CD14-positive monocyte (primary cell): ENCODE data around the gene ACOT7. TPM values are rescaled to one million over a fixed set of nuclear protein-coding genes. Genes with fewer than 3 reads are reported as not detected.

Source experiments
- DNase-seq, 3 donors: peaks; one replicate each; pipeline ENCODE4 v3.0.0-alpha.2; 2011 to 2022
- H2AFZ ChIP-seq: 2 replicates; pipeline ENCODE4 v1.6.0; 2012; ENCODE audit warnings: mild to moderate bottlenecking, low read depth, low read length, inconsistent platforms; ENCODE audit not compliant: insufficient read depth, poor library complexity, severe bottlenecking
- H3K27ac ChIP-seq, 2 donors: 1 replicate in 1 of 2; 2 replicates in 1 of 2; pipeline ENCODE4 v1.5.1; 2012 to 2013; ENCODE audit warnings: low read length in 2 of 2, control low read depth in 1 of 2, inconsistent platforms in 1 of 2, low read depth in 1 of 2, mild to moderate bottlenecking in 1 of 2
- H3K27me3 ChIP-seq, 2 donors: one replicate each; pipeline versions ENCODE4 v1.6.0 to v1.6.1; 2011 to 2013; ENCODE audit warnings: low read length in 2 of 2; ENCODE audit not compliant: control insufficient read depth in 2 of 2, insufficient read depth in 2 of 2
- H3K36me3 ChIP-seq, 2 donors: replicated peaks in 1 of 2; 1 replicate in 1 of 2; 2 replicates in 1 of 2; pipeline versions ENCODE4 v1.5.1 to v1.6.1; 2012 to 2013; ENCODE audit warnings: low read length in 2 of 2, control low read depth in 1 of 2, inconsistent platforms in 1 of 2, mild to moderate bottlenecking in 1 of 2; ENCODE audit not compliant: insufficient read depth in 2 of 2, control insufficient read depth in 1 of 2
- H3K4me1 ChIP-seq, 2 donors: 1 replicate in 1 of 2; 2 replicates in 1 of 2; pipeline versions ENCODE4 v1.5.1 to v1.6.1; 2012 to 2013; ENCODE audit warnings: low read length in 2 of 2, control low read depth in 1 of 2, inconsistent platforms in 1 of 2, mild to moderate bottlenecking in 1 of 2, moderate library complexity in 1 of 2; ENCODE audit not compliant: insufficient read depth in 2 of 2, control insufficient read depth in 1 of 2
- H3K4me2 ChIP-seq: replicated peaks from 2 replicates; pipeline ENCODE3; 2012; ENCODE audit warnings: low read length, moderate library complexity, mild to moderate bottlenecking; ENCODE audit not compliant: poor library complexity, severe bottlenecking; ENCODE audit errors: extremely low read depth
- H3K4me3 ChIP-seq, 3 experiments: fragments of 200-600 bp in 1 of 3; sonication (generic) in 1 of 3; replicated peaks in 1 of 3; 1 replicate in 2 of 3; 2 replicates in 1 of 3; pipeline ENCODE4 v1.5.1; 2011 to 2013; ENCODE audit warnings: low read length in 3 of 3, mild to moderate bottlenecking in 3 of 3, control low read depth in 2 of 3, low read depth in 2 of 3, inconsistent platforms in 1 of 3, moderate library complexity in 1 of 3
- H3K79me2 ChIP-seq: 2 replicates; pipeline ENCODE4 v1.6.0; 2012; ENCODE audit warnings: mild to moderate bottlenecking, control low read depth, inconsistent platforms, low read length, moderate library complexity; ENCODE audit not compliant: insufficient read depth
- H3K9ac ChIP-seq: 2 replicates; pipeline ENCODE4 v1.6.0; 2017; ENCODE audit warnings: low read length, mild to moderate bottlenecking; ENCODE audit not compliant: insufficient read depth, poor library complexity, severe bottlenecking
- H3K9me3 ChIP-seq, 2 donors: replicated peaks in 1 of 2; 1 replicate in 1 of 2; 2 replicates in 1 of 2; pipeline versions ENCODE4 v1.5.1 to v1.6.1; 2012 to 2013; ENCODE audit warnings: low read length in 2 of 2, control low read depth in 1 of 2; ENCODE audit not compliant: control insufficient read depth in 1 of 2, insufficient read depth in 1 of 2
- H4K20me1 ChIP-seq: 2 replicates; pipeline ENCODE4 v1.6.0; 2012; ENCODE audit warnings: mild to moderate bottlenecking, low read length, control low read depth, moderate library complexity; ENCODE audit not compliant: insufficient read depth
- H3K27ac Mint-ChIP-seq, 7 donors: one replicate each; pipeline ENCODE4 v1.8.0; 2020; ENCODE audit warnings: mild to moderate bottlenecking in 7 of 7, mixed read lengths in 7 of 7, moderate library complexity in 6 of 7, inconsistent platforms in 2 of 7
- H3K27me3 Mint-ChIP-seq, 3 donors: one replicate each; pipeline ENCODE4 v1.8.0; 2021 to 2022; ENCODE audit warnings: low read depth in 3 of 3, mild to moderate bottlenecking in 3 of 3, mixed read lengths in 3 of 3, moderate library complexity in 3 of 3, inconsistent platforms in 1 of 3
- H3K36me3 Mint-ChIP-seq, 2 donors: one replicate each; pipeline ENCODE4 v1.8.0; 2020; ENCODE audit warnings: mixed read lengths in 2 of 2, inconsistent platforms in 1 of 2, mild to moderate bottlenecking in 1 of 2
- H3K4me1 Mint-ChIP-seq: one replicate; pipeline ENCODE4 v1.8.0; 2020; ENCODE audit warnings: mild to moderate bottlenecking, mixed read lengths
- H3K4me3 Mint-ChIP-seq, 2 donors: one replicate each; pipeline ENCODE4 v1.8.0; 2020; ENCODE audit warnings: mild to moderate bottlenecking in 2 of 2, mixed read lengths in 2 of 2, moderate library complexity in 1 of 2
- H3K9me3 Mint-ChIP-seq, 7 donors: one replicate each; pipeline ENCODE4 v1.8.0; 2020 to 2022; ENCODE audit warnings: mixed read lengths in 7 of 7, mild to moderate bottlenecking in 6 of 7, moderate library complexity in 6 of 7, inconsistent platforms in 2 of 7
- CTCF ChIP-seq: fragments of 200-600 bp; IDR thresholded peaks from one replicate; pipeline ENCODE4 v1.8.0; 2022; ENCODE audit warnings: antibody characterized with exemption, mild to moderate bottlenecking
- WGBS: methylation state at CpG from one replicate; pipeline ENCODE4 v1.1.5; 2013; ENCODE audit warnings: missing lambda C conversion rate; ENCODE audit not compliant: insufficient coverage; 5-methylcytosine and 5-hydroxymethylcytosine counted together
- intact Hi-C, 2 donors: fragments of 100-400 bp; cut with micrococcal nuclease; formaldehyde crosslinking; loops; one replicate each; pipeline versions ENCODE4 v1.15.0 to v1.15.1; 2023
- polyA plus RNA-seq, 3 donors: library from polyadenylated mRNA; depleted of rRNA in 1 of 3; unstranded in 2 of 3; stranded (reverse) in 1 of 3; fragments of 300-500 nt in 2 of 3; fragments of >200 nt in 1 of 3; fragmentation: Illumina TruSeq in 2 of 3; gene quantifications; 1 replicate in 2 of 3; 2 replicates in 1 of 3; pipeline ENCODE4 v1.2.3, GENCODE V29; 2012 to 2021

Gene ACOT7
- polyA plus RNA-seq, 3 donors, result 0.63 to 4.3 (median 1.4) TPM

GRCh38 chr1:6234502-6235295 lies 158.9 kb downstream of the ACOT7 start:
- peaks cover 24 to 44% of the 10 kb centered on the region in 2 donors for H3K36me3 ChIP-seq
- Mint-ChIP-seq H3K4me1 (peaks cover 12% of the 10 kb centered on the region), H3K4me3 (peak overlapping the region; percentile 85 to 92), H3K9me3 (peaks cover 0 to 4% (median 0%) of the 10 kb centered on the region in 7 donors), H3K27ac (no peak overlapping the region), H3K27me3 (peaks cover 21 to 25% (median 23%) of the 10 kb centered on the region in 3 donors), H3K36me3 (peaks cover 26 to 44% of the 10 kb centered on the region in 2 donors)
- peak overlapping the region; percentile 86 for H3K4me2 ChIP-seq
- DNase-seq, result no peak
- peak overlapping the region; percentile 75 for H2AFZ ChIP-seq
- H3K27ac ChIP-seq, result no peak overlapping the region
- intact Hi-C loops, result loop anchor here (2.0 kb wide), 2 partner anchors 34 to 36 kb away; partner anchors contain the start of gene RPL22 (in 1 of the 2)
- 87% methylated on average over 13 of the region's 20 CpGs for WGBS
- H3K4me3 ChIP-seq, result peak overlapping the region; percentile 57 to 81 (median 64)
- H3K27me3 ChIP-seq, result peaks cover 7 to 13% of the 10 kb centered on the region in 2 donors
- TF ChIP-seq CTCF, result no peak
- peaks cover 11% of the 10 kb centered on the region for H3K79me2 ChIP-seq
- H3K9me3 ChIP-seq, result no peaks in the 10 kb centered on the region
- peaks cover 13% of the 10 kb centered on the region in 2 donors for H3K4me1 ChIP-seq
- peak overlapping the region; percentile 71 for H3K9ac ChIP-seq
- no peaks in the 10 kb centered on the region for H4K20me1 ChIP-seq

GRCh38 chr1:6233376-6233775 lies 160.2 kb downstream of the ACOT7 start:
- Histone ChIP-seq H3K9ac (no peak overlapping the region), H3K79me2 (peaks cover 11% of the 10 kb centered on the region), H3K27me3 (peaks cover 0 to 1% of the 10 kb centered on the region in 2 donors), H3K4me3 (no peak overlapping the region), H3K9me3 (no peaks in the 10 kb centered on the region), H4K20me1 (no peaks in the 10 kb centered on the region), H3K27ac (no peak overlapping the region), H2AFZ (no peak overlapping the region), H3K4me2 (no peak overlapping the region), H3K36me3 (peaks cover 31 to 52% of the 10 kb centered on the region in 2 donors), H3K4me1 (peaks cover 13% of the 10 kb centered on the region in 2 donors)
- H3K4me1 Mint-ChIP-seq, result peaks cover 12% of the 10 kb centered on the region
- H3K27ac Mint-ChIP-seq, result no peak overlapping the region
- no peak for TF ChIP-seq CTCF
- peaks cover 8 to 13% (median 10%) of the 10 kb centered on the region in 3 donors for H3K27me3 Mint-ChIP-seq
- H3K9me3 Mint-ChIP-seq, result peaks cover 0 to 4% (median 0%) of the 10 kb centered on the region in 7 donors
- peaks cover 27 to 56% of the 10 kb centered on the region in 2 donors for H3K36me3 Mint-ChIP-seq
- DNase-seq, result no peak
- intact Hi-C loops, result no loop called here
- 80% methylated on average over 1 of the region's 1 CpG for WGBS
- H3K4me3 Mint-ChIP-seq, result no peak overlapping the region
